HG03066 (cell line): ENCODE measurements around the gene SRSF3.

Source experiments
- ATAC-seq: cut with Tn5 transposase; IDR thresholded peaks from one replicate; pipeline ENCODE4 v1.9.1; 2021; ENCODE audit warnings: low read depth; ENCODE audit not compliant: unreplicated experiment

The SRSF3 gene

DNA sequence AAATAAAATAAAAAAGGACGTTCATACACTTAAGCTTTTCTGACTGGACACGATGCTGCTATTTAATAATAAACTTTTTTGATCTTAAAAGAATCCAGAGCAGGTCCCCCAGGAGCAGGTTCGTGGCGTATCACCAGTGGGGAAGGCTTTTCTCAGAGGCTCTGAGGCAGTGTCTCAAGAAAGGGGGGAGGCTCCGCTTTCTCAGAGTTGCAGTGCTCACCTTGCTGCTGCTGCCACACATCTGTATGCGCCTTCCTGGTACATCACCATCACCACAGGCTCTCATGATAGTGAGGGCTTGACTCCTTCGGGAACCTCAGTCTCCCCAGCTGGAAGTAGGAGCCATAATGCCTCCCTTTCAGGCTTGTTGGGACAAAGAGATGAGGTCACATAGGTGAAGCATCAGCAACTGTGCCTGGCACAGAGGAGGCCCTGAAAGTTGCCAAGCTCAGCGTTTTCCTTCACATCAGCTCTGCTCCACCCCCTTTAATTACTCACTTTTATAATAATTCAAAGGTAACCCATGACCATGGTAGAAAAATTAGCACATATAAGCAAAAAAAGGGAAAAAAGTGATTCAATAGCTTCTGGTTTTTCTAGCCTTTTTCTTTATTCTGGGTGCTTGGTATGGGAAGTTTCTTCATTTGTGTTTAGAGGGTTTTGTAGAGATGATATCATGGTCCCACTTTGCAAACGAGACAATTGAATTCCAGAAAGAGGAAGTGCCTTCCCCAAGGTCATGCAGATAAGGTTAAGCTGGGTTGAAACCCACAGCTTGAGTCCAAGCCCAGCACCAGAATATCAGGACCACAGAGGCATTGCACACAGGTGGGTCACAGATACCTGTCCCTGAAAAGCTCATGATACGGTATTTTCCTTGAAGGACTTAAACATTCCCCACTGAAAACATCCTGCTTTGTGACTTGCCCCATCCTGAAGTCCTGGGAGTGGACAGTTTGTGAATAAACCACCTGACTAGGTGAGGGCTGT lies 24.5 kb downstream of the SRSF3 start:
- ATAC-seq, result no peak

- no peak for ATAC-seq
Observed at GRCh38 chr6:36621371-36621855, 27.3 kb downstream of the SRSF3 start.

DNA sequence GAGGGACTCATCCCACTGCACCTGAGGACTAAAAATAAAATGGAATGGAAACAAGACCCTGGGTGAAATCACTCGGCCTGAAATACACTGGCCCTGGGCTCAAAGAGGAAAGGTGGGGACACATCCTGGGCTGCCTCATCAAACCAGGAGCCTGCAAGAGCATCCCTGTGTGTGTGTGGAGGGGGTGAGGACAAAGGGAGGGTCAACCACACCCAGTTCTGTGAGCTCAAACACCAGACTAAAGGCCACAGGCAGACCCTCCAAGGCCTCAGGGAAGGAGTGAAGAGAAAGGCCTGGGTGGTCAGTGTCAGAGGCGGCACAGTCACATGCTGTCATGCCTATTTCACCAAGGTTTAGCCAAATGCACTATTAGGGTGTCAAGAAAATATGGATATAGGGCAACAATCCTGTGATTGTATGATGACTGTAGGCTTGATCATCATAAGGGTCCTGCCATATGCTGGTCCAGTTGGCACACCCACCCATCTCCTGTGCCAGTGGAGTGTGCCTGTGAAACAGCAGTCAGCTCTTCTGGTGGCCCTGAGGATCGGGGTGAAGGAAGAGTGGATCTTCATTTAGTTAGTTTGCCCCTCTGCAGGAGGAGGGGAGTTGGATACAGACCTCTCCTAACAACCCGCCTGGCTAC lies 28.9 kb downstream of the SRSF3 start:
- no peak for ATAC-seq

DNA sequence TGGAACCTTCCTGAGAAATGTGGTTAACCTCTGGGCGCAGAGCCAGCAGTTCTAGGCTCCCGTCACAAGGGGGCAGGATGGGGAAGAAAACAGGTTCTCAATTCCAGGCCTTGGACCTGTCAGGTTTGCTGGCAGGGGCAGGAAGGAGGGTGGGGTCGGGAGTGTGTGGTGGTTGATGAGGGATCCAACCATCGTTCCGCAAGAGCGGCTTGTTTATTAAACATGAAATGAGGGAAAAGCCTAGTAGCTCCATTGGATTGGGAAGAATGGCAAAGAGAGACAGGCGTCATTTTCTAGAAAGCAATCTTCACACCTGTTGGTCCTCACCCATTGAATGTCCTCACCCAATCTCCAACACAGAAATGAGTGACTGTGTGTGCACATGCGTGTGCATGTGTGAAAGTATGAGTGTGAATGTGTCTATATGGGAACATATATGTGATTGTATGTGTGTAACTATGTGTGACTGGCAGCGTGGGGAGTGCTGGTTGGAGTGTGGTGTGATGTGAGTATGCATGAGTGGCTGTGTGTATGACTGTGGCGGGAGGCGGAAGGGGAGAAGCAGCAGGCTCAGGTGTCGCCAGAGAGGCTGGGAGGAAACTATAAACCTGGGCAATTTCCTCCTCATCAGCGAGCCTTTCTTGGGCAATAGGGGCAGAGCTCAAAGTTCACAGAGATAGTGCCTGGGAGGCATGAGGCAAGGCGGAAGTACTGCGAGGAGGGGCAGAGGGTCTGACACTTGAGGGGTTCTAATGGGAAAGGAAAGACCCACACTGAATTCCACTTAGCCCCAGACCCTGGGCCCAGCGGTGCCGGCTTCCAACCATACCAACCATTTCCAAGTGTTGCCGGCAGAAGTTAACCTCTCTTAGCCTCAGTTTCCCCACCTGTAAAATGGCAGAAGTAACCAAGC lies 29.6 kb downstream of the SRSF3 start:
- ATAC-seq, result peak; percentile 59

- no peak for ATAC-seq
Observed at GRCh38 chr6:36624461-36625157, 30.4 kb downstream of the SRSF3 start.

DNA sequence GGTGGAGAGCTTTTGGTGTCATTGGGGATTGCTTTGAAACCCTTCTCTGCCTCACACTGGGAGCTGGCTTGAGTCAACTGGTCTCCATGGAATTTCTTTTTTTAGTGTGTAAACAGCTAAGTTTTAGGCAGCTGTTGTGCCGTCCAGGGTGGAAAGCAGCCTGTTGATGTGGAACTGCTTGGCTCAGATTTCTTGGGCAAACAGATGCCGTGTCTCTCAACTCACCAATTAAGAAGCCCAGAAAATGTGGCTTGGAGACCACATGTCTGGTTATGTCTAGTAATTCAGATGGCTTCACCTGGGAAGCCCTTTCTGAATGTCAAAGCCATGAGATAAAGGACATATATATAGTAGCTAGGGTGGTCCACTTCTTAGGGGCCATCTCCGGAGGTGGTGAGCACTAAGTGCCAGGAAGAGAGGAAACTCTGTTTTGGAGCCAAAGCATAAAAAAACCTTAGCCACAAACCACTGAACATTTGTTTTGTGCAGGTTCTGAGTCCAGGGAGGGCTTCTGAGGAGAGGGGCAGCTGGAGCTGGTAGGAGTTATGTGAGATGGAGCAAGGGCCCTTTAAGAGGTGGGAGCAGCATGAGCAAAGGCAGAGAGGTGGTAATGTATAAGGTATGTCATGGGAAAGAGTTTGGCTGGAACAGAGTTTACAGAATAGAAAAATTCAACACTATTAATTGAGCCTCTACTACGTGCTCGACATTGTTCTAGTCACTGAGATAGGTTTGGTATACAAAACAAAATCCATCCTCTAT lies 31.2 kb downstream of the SRSF3 start:
- ATAC-seq, result no peak

DNA sequence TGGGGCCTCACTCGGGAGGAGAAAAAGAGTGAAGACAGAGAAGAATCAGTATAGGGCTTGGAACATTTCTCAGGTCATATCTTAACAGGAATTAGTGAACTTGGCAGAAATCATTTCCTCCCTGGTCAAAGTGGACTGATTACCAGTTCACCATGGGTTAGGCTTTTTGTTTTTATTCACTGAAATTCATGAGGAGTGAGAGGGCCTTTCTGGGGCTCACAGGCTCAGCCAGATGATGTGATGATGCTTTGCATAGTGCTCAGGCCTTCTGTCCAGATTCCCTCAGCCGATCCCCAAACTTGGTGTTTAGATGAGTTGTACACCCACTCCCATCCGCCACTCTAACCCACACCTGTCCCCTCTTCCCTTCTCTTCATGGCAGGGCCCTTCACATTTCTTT lies 32.5 kb downstream of the SRSF3 start:
- ATAC-seq, result no peak

DNA sequence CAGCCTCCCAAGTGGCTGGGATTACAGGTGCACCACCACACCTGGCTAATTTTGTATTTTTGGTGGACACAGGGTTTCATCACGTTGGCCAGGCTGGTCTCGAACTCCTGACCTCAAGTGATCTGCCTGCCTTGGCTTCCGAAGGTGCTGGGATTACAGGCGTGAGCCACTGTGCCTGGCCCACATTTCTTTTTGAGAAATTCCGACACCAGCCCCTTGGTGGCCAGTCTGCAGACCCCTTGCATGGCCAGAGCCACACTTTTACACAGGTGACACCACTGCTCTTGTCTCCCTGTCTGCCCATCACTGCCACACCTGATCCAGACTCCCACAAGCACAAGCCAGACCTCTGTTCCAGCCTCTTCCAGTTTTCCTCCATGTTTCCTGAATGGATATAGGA lies 33.0 kb downstream of the SRSF3 start:
- ATAC-seq, result no peak

- no peak for ATAC-seq
Observed at GRCh38 chr6:36627801-36628246, 33.7 kb downstream of the SRSF3 start.

GRCh38 chr6:36629784-36630183 lies 35.6 kb downstream of the SRSF3 start:
- ATAC-seq, result no peak

GRCh38 chr6:36631326-36632011 lies 37.3 kb downstream of the SRSF3 start:
- no peak for ATAC-seq

DNA sequence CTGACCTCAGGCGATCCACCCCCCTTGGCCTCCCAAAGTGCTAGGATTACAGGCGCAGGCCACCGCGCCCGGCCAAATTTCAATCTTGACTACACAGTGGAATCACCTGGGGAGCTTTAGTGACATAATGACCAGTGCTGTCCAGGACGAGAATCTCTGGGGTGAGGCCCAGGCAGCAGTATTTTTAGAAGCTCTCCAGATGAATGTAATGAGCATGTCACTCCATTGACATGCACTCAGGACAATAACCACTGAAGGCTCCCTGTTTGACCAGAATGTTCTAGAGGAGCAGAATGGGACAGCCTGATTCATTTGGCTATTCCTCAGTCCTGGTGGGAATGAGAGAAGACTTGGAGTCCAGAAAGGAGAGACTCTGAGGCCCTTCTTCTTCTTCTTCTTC lies 39.2 kb downstream of the SRSF3 start:
- no peak for ATAC-seq

- ATAC-seq, result no peak
Observed at GRCh38 chr6:36633915-36634314, 39.8 kb downstream of the SRSF3 start.

DNA sequence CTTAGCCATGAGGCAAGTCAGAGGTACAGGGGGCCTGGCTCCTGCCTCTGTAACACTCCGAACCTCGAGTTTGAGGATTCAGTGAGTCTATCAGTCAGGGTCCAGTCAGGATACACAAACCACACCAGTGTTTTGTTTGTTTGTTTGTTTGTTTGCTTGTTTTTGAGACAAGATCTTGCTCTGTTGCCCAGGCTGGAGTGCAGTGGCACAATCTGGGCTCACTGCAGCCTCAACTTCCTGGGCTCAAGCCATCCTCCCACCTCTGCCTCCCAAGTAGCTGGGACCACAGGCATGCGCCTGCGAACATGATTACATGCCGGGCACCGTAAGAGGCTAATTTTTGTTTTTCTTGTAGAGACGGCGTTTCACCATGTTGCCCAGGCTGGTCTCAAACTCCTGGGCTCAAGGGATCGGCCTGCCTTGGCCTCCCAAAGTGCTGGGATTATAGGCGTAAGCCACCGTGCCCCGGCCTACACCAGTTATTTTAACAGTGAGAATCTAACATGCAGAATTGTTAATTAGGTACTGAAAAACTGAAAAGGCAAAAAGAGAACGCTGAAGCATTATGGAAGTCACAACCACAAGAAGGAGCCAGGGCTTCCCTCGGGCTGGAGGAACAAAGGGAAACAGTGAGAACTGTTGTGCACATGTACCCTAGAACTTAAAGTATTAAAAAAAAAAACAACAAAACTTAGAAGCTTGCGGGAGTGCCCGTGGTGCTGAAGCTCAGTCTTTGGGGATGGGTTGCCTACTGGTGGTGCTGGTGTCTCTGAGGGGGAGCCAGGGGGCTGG lies 40.4 kb downstream of the SRSF3 start:
- no peak for ATAC-seq

- ATAC-seq, result no peak
Observed at GRCh38 chr6:36636283-36636682, 42.1 kb downstream of the SRSF3 start.

GRCh38 chr6:36636687-36637418 lies 42.7 kb downstream of the SRSF3 start:
- no peak for ATAC-seq

DNA sequence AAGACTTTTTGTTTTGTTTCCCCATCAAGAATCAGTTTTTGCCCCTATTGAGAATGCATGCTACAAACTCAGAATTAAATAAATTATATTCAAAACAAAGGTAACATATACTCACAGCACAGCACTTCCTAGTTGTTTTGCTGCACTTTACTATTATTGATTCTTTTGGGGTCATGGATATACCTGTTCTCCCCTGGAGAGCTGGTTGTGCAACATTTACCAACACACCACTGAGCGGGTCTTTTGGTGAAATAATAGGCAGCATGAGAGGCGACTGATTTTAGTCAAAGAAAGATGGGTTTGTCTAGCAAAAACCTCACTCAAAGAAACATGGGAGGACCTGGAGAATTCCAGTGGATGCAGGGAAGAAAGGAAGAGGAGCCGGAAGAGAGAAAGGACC lies 44.4 kb downstream of the SRSF3 start:
- no peak for ATAC-seq
